ENCODE measurements around the gene SYS1. TPM values are rescaled to one million over a fixed set of nuclear protein-coding genes. Genes with fewer than 3 reads are reported as not detected.
A peak's percentile ranks its signal among the peaks of the same experiment; 100 is the strongest.

SYS1 gene
- total RNA-seq, 1 donor from 2014 or later, result 25.6 TPM

DNA sequence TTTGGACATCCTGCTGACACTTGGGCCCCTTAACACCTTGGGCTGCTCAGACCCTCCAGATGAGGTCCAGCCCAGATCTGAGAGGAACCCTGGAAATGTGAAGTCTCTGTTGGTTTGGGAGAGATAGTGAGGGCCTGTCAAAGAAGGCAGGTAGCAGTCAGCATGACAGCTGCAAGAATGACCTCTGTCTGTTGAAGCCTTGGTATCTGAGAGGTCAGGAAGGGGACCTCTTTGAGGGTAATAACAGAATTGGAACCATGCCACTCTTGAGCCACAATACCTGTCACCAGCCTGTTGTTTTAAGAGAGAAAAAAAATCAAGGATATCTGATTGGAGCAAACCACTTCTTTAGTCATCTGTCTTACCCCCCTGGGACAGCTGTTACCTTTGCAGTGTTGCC lies 4.2 kb downstream of the SYS1 start:
- Mint-ChIP-seq H3K27ac (no peak overlapping the region), H3K36me3 (ENCODE audit: low read depth) (peaks cover 38% of the 10 kb centered on the region), H3K9me3 (no peaks in the 10 kb centered on the region), H3K4me3 (no peak overlapping the region), H3K27me3 (ENCODE audit: insufficient read depth) (no peaks in the 10 kb centered on the region), H3K4me1 (ENCODE audit: low read depth) (peaks cover 56% of the 10 kb centered on the region)
- intact Hi-C loops (cut with micrococcal nuclease), result no loop called here
- DNase-seq (ENCODE audit: low spot score), result no peak

DNA sequence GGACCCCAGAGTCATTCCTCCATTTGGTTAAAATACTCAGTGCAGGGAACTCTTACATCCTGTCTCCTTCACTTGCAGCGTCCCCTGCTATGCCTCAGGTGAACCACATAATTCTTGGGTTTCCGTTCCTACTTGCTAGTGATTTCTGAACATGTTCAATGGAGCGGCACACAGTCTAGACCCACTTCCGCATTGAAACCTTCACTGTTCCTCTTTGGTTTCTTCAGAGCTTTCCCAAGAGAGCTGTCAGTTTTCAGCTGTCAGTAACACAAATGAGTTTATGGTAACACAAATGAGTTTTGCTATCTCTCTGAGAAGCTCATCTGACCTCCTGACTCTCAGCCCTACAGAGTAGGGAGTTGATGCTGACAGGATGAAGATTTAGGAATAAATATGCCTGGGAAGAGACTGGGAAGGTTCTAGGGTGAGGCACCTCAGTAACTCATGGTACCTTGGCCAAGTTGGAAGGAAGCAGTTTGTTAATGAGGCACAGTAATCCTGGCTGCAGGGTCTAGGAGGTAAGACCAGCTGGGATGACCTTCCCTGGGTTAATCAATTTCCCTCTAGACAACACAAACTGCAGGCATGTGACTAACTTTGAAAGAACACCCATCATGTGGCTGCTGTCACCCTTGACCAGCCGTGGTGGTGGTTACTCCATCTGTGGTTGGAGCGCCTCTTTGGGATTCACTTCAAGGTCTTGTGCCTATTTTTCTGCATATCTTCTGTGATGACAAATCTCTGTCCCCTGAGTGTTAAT lies 5.4 kb downstream of the SYS1 start:
- H3K4me1 Mint-ChIP-seq (ENCODE audit: low read depth), result peaks cover 54% of the 10 kb centered on the region
- intact Hi-C loops (cut with micrococcal nuclease), result no loop called here

DNA sequence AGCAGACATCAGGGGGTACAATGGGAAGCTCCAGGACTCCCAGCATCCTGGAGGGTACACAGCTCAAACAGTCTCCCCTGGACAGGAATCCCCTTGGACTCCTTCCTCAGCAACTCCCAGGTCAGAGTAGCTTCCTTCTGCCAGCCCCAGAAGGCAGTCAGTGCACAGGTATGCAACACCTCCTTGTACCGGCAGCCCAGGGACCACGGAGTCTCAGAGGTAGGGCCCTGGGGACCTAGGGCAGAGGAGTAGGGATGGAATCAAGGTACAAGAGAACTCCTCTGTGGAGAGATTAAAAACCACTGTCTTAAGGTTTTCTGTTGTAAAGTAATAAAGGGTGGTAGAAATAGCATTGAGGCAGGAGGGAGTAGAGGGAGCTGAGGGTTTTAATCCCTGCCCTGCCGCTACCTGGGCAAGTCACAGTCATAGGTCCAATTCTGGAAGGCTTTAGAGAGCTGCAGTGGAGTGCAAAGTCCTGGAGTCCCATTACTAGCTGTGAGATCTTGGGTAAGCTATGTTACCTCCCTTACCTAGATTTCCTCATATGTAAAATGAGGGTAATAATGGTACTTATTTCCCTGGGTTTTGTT lies 7.7 kb downstream of the SYS1 start:
- no peak overlapping the region for H3K27ac Mint-ChIP-seq
- H3K4me1 Mint-ChIP-seq (ENCODE audit: low read depth), result peaks cover 45% of the 10 kb centered on the region
- no peaks in the 10 kb centered on the region for H3K9me3 Mint-ChIP-seq
- H3K27me3 Mint-ChIP-seq (ENCODE audit: insufficient read depth), result no peaks in the 10 kb centered on the region
- intact Hi-C loops (cut with micrococcal nuclease), result no loop called here
- H3K36me3 Mint-ChIP-seq (ENCODE audit: low read depth), result peaks cover 31% of the 10 kb centered on the region
- no peak overlapping the region for H3K4me3 Mint-ChIP-seq
- no peak for DNase-seq (ENCODE audit: low spot score)

More for the DNA sequence above, 5.4 kb downstream of the SYS1 start:
- H3K36me3 Mint-ChIP-seq (ENCODE audit: low read depth), result peaks cover 38% of the 10 kb centered on the region
- peak; percentile 39 for DNase-seq (ENCODE audit: low spot score)
- H3K27me3 Mint-ChIP-seq (ENCODE audit: insufficient read depth), result no peaks in the 10 kb centered on the region
- peak overlapping the region; percentile 42 for H3K27ac Mint-ChIP-seq
- peak overlapping the region; percentile 1 for H3K4me3 Mint-ChIP-seq
- no peaks in the 10 kb centered on the region for H3K9me3 Mint-ChIP-seq

DNA sequence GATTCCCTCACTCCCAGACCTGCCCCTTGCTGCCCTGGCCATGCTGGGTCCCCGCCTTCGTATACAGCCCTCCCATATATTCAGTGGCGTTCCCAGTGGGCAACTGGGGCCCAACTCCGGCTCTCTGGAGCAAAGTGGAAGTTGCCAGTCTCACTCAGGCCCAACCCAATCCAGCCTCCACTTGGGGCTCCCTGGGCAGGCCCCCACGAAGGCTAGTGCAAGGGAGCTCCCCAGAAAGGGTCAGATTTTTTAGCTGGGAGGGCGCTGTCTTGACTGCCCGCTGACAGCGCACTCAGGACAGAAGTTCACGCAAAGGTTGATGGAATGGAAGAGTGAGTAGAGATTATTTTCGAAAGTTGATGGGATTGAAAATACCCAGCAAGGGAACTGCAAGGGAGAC lies 9.3 kb downstream of the SYS1 start:
- peaks cover 35% of the 10 kb centered on the region for H3K4me1 Mint-ChIP-seq (ENCODE audit: low read depth)
- H3K36me3 Mint-ChIP-seq (ENCODE audit: low read depth), result peaks cover 20% of the 10 kb centered on the region
- intact Hi-C loops (cut with micrococcal nuclease), result no loop called here
- H3K27ac Mint-ChIP-seq, result peak overlapping the region; percentile 34
- H3K27me3 Mint-ChIP-seq (ENCODE audit: insufficient read depth), result no peaks in the 10 kb centered on the region
- H3K9me3 Mint-ChIP-seq, result no peaks in the 10 kb centered on the region
- DNase-seq (ENCODE audit: low spot score), result no peak
- peak overlapping the region; percentile 45 for H3K4me3 Mint-ChIP-seq

DNA sequence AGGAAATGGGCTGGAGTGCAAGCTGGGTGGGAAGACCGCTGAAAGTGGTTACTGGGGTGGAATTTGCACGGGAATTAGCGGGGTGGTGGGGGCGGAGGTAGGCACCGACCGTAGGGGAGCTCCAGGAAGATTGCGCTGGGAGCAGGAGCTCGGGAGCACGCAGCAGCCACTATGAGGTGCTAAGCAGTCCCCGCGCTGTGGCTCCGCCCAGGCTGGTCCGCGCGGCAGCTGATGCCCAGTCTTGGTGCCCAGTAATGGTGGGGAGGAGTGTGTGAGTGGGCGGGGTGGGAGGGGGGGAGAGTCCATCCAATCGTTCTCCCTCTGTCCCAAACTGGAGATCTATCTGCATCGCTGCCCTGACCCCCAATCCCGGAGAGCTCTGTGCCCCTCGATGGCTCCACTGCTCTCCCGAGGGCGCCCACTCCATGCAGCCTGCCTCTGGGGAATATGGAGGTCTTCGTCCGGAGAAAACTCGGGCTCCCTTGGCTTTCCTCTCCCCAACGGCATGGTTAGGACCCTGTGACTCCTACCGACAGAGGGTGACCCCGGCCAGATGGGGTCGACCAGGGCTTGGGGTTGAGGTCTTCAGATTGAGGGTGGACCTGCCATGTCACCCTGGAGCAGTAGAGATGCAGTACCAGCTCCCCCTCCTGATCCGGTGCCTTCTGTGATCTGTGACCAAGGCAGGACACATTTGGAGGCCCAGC lies 9.8 kb downstream of the SYS1 start:
- Mint-ChIP-seq H3K9me3 (no peaks in the 10 kb centered on the region), H3K36me3 (ENCODE audit: low read depth) (peaks cover 16% of the 10 kb centered on the region), H3K4me1 (ENCODE audit: low read depth) (peaks cover 30% of the 10 kb centered on the region), H3K4me3 (peak overlapping the region; percentile 78), H3K27ac (peak overlapping the region; percentile 84), H3K27me3 (ENCODE audit: insufficient read depth) (no peaks in the 10 kb centered on the region)
- intact Hi-C loops (cut with micrococcal nuclease), result loop anchor here (1.0 kb wide), 1 partner anchor 9 kb away; the partner anchor contains the start of gene SYS1
- DNase-seq (ENCODE audit: low spot score), result no peak

DNA sequence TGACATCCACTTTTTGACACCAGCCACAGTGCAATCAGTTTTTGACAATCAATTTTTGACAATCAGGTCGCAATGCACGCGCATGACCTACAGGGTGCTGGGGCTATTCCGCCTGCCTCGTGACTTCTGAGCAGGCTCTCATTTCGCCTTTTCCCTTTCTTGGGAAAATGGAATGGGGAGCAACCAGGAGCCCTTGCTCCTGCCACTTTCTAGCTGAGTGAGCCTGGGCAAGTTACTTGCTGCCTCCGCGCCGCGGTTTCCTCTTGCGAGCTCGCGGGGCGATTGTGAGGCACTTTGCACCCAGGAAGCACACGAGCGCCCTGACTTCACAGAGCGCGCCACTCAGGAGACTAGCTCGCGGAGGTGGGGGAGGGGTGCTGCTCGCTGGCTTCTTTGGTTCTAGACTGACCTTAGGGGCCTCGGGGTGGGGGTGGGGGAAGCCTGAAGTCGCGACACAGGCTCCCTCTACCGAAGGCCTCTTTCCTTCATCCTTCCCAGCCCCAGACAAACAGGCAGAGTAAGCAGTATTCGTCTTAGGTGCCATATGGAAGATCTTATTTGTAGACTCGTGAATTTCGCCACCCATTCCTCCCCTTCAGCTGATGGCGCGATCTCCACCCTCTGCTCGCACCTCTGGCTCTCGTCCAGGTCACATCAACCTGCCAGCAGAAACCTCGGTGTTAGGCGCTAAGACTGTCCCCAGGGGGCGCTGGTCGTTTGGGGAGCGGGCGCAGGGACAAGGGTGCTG lies 10.6 kb downstream of the SYS1 start:
- no peaks in the 10 kb centered on the region for H3K9me3 Mint-ChIP-seq
- peaks cover 22% of the 10 kb centered on the region for H3K4me1 Mint-ChIP-seq (ENCODE audit: low read depth)
- H3K27ac Mint-ChIP-seq, result peak overlapping the region; percentile 84
- peaks cover 9% of the 10 kb centered on the region for H3K36me3 Mint-ChIP-seq (ENCODE audit: low read depth)
- intact Hi-C loops (cut with micrococcal nuclease), result loop anchor here (1.0 to 2.0 kb wide), 6 partner anchors 10 to 398 kb away; partner anchors contain the start of genes PIGT and SYS1
- no peaks in the 10 kb centered on the region for H3K27me3 Mint-ChIP-seq (ENCODE audit: insufficient read depth)
- peak overlapping the region; percentile 78 for H3K4me3 Mint-ChIP-seq
- peak; percentile 79 for DNase-seq (ENCODE audit: low spot score)

DNA sequence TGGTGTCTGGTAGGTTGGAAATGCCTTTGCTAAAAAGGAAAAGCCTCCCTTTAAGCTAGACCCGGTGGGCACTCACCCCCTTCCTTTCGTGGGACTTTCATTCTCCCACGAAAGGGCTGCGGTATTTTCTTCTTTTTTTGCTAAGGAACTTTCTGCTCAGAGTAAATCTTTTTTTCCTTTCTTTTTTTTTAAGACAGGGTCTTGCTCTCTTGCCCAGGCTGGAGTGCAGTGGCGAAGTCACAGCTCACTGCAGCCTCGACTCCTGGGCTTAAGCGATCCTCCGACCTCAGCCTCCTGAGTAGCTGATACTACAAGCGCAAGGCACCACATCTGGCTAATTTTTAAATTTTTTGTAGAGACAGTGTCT lies 11.1 kb downstream of the SYS1 start:
- Mint-ChIP-seq H3K4me3 (peak overlapping the region; percentile 78), H3K27ac (peak overlapping the region; percentile 84), H3K36me3 (ENCODE audit: low read depth) (peaks cover 8% of the 10 kb centered on the region)

DNA sequence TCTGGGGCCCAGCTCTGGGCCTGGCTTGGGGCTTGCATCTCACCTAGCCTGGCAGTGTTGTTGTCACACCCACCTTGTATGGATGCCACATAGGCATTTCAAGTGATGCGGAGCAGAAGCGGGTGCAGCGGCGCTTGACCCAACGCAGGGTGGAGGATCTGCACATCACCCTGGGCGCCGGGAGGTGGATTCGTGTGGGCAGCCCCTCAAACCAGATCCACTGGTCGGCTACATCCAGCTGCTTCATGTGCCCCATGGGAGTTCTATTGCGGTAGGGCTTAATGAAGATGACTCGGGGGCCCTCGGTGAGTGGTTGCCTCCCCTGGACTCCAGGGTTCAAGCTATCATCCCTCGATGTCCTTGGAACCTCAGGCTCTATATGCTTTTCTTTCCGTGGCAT lies 12.0 kb downstream of the SYS1 start:
- no peak overlapping the region for H3K27ac Mint-ChIP-seq
- no peaks in the 10 kb centered on the region for H3K9me3 Mint-ChIP-seq
- H3K27me3 Mint-ChIP-seq (ENCODE audit: insufficient read depth), result no peaks in the 10 kb centered on the region
- H3K4me3 Mint-ChIP-seq, result no peak overlapping the region
- peaks cover 5% of the 10 kb centered on the region for H3K36me3 Mint-ChIP-seq (ENCODE audit: low read depth)
- intact Hi-C loops (cut with micrococcal nuclease), result loop anchor here (1.0 to 2.0 kb wide), 5 partner anchors 32 to 396 kb away; partner anchors contain the start of gene PIGT
- no peak for DNase-seq (ENCODE audit: low spot score)
- peaks cover 18% of the 10 kb centered on the region for H3K4me1 Mint-ChIP-seq (ENCODE audit: low read depth)

More for the DNA sequence above, 11.1 kb downstream of the SYS1 start:
- H3K27me3 Mint-ChIP-seq (ENCODE audit: insufficient read depth), result no peaks in the 10 kb centered on the region
- no peak for DNase-seq (ENCODE audit: low spot score)
- peaks cover 18% of the 10 kb centered on the region for H3K4me1 Mint-ChIP-seq (ENCODE audit: low read depth)
- H3K9me3 Mint-ChIP-seq, result no peaks in the 10 kb centered on the region
- intact Hi-C loops (cut with micrococcal nuclease), result loop anchor here (1.0 to 2.0 kb wide), 5 partner anchors 33 to 397 kb away; partner anchors contain the start of gene PIGT

DNA sequence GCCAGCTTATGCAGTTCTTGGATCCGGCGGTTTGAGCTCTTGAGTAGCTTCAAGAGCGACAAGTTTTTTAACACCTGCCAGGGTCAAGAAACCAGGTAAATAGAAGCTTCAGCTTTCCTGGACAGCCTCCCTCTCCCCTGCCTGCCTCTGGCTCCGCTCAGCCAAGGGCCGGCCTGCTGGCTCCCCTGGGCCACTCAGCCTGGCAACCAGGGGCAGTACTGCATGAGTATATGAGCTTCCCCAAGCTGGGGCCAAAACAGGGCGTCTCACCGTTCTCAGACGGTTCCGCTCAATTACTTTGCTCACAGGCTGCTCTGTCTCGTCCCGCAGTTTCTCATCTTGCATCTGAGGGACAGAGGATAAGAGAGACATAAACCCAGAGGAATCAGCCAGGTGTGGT lies 14.3 kb downstream of the SYS1 start:
- H3K27ac Mint-ChIP-seq, result no peak overlapping the region
- no peaks in the 10 kb centered on the region for H3K27me3 Mint-ChIP-seq (ENCODE audit: insufficient read depth)
- no peak overlapping the region for H3K4me3 Mint-ChIP-seq
- no peaks in the 10 kb centered on the region for H3K9me3 Mint-ChIP-seq
- no peak for DNase-seq (ENCODE audit: low spot score)
- intact Hi-C loops (cut with micrococcal nuclease), result no loop called here
- peaks cover 16% of the 10 kb centered on the region for H3K4me1 Mint-ChIP-seq (ENCODE audit: low read depth)
- H3K36me3 Mint-ChIP-seq (ENCODE audit: low read depth), result peaks cover 3% of the 10 kb centered on the region

DNA sequence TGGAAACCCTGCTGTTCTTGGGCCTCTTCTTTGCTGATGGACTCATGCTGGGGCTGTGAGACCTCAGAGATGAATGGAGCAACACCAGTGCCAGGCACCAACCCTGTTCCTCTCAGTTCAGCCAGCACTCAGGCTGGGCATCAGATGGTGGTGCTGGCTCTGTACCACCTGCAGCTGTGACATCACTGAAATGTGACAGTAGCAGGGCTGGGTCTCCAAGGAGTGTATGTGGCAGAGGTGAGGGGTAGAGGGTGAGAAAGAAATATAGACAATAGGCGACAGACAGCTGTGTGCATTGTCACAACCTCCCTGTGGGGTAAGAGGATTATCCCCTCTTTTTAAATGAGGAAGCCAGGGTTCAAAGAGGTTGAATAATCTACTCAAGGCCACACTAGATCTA lies 15.2 kb downstream of the SYS1 start, which contains the start of gene TP53TG5:
TSS of gene TP53TG5 (minus strand) at position 135 of the 400 bp plus-strand sequence. CDS start at position 46, 89 bp downstream.
- Mint-ChIP-seq H3K36me3 (ENCODE audit: low read depth) (peaks cover 3% of the 10 kb centered on the region), H3K9me3 (no peaks in the 10 kb centered on the region), H3K27me3 (ENCODE audit: insufficient read depth) (no peaks in the 10 kb centered on the region), H3K4me3 (no peak within 1 kb of the TSS), H3K4me1 (ENCODE audit: low read depth) (peaks cover 13% of the 10 kb centered on the region), H3K27ac (peak within 1 kb of the TSS; percentile 55)
- DNase-seq (ENCODE audit: low spot score), result no peak
- intact Hi-C loops (cut with micrococcal nuclease), result no loop called here

DNA sequence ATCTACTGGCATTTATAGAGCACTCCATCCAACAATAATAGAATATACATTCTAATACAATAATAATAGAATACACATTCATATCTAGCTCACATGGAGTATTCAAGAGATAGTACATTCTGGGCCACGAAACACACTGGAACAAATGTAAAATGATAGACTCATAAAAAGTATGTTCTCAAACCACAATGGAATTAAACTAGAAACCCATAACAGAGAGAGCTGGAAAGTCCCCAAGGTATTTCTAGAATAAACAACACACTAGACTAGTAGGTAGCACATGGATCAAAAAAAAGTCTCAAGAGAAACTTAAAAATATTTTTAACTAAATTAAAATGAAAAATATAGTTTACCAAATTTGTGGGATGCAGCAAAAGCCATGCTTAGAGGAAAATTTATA lies 24.3 kb downstream of the SYS1 start:
- peaks cover 11% of the 10 kb centered on the region for H3K9me3 Mint-ChIP-seq
- peaks cover 12% of the 10 kb centered on the region for H3K4me1 Mint-ChIP-seq (ENCODE audit: low read depth)
- intact Hi-C loops (cut with micrococcal nuclease), result loop anchor here (1.0 kb wide), 1 partner anchor 8 kb away; no protein-coding TSS in a partner anchor
- H3K4me3 Mint-ChIP-seq, result no peak overlapping the region
- H3K27me3 Mint-ChIP-seq (ENCODE audit: insufficient read depth), result no peaks in the 10 kb centered on the region
- no peak for DNase-seq (ENCODE audit: low spot score)
- no peak overlapping the region for H3K27ac Mint-ChIP-seq
- H3K36me3 Mint-ChIP-seq (ENCODE audit: low read depth), result peaks cover 1% of the 10 kb centered on the region

DNA sequence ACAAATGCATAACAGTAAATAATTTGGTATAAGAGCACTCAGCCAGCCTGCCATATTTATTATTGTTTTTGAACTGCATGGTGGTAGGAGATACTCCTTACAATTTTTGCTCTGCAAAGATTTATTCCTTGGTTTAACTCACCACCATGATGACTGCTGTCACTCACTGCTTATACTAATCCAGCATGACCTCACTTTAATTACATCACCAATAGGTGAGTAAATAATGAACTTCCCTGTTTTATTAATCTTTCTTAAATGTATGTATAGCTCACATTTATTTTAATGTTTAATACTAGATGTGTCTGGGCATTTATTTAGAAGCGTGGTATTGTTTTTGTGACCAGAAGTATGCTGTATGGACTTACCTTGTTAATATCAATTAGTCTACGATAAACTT lies 28.0 kb downstream of the SYS1 start:
- Mint-ChIP-seq H3K4me1 (ENCODE audit: low read depth) (peaks cover 12% of the 10 kb centered on the region), H3K9me3 (peaks cover 11% of the 10 kb centered on the region), H3K36me3 (ENCODE audit: low read depth) (no peaks in the 10 kb centered on the region), H3K27me3 (ENCODE audit: insufficient read depth) (no peaks in the 10 kb centered on the region), H3K4me3 (no peak overlapping the region), H3K27ac (no peak overlapping the region)
- no peak for DNase-seq (ENCODE audit: low spot score)
- intact Hi-C loops (cut with micrococcal nuclease), result no loop called here
